Measurements from ENCODE around the gene PPP1R9A. TPM values are rescaled to one million over a fixed set of nuclear protein-coding genes. Genes with fewer than 3 reads are reported as not detected.

PPP1R9A gene
- total and polyA plus RNA-seq, 8 donors, result 18.7 to 28.6 (median 24.3) TPM

- H3K4me3 ChIP-seq, result no peak overlapping the region
- no peaks in the 10 kb centered on the region for H3K27me3 ChIP-seq
- no peaks in the 10 kb centered on the region for H3K4me1 ChIP-seq
- no peaks in the 10 kb centered on the region for H3K36me3 ChIP-seq
- DNase-seq (no peak), ATAC-seq (peak; percentile 62)
- TF ChIP-seq, protein P1, sequence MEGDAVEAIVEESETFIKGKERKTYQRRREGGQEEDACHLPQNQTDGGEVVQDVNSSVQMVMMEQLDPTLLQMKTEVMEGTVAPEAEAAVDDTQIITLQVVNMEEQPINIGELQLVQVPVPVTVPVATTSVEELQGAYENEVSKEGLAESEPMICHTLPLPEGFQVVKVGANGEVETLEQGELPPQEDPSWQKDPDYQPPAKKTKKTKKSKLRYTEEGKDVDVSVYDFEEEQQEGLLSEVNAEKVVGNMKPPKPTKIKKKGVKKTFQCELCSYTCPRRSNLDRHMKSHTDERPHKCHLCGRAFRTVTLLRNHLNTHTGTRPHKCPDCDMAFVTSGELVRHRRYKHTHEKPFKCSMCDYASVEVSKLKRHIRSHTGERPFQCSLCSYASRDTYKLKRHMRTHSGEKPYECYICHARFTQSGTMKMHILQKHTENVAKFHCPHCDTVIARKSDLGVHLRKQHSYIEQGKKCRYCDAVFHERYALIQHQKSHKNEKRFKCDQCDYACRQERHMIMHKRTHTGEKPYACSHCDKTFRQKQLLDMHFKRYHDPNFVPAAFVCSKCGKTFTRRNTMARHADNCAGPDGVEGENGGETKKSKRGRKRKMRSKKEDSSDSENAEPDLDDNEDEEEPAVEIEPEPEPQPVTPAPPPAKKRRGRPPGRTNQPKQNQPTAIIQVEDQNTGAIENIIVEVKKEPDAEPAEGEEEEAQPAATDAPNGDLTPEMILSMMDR (IDR thresholded peaks at IDR 0.05), result no peak
- intact Hi-C loops (cut with DNase I), result no loop called here
- no peaks in the 10 kb centered on the region for H3K9me3 ChIP-seq
- H3K27ac ChIP-seq, result no peak overlapping the region
Observed at GRCh38 chr7:95279417-95279816, 372.0 kb downstream of the PPP1R9A start.

DNA sequence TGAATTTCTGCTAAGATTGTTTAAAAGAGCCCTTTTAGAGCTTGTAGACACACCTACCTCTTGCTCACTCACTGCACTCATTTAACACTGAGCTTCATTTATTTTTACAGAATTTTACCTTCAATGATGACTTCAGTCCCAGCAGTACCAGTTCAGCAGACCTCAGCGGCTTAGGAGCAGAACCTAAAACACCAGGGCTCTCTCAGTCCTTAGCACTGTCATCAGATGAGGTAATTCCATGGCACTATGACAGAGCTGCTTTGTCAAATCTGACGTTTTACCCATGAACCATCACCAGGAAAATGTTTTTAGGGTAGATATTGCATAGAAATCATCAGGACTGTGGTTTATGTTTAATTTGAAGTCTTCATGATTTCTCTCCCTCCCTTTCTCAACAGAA lies 378.7 kb downstream of the PPP1R9A start:
- Histone ChIP-seq H3K27ac (no peak overlapping the region), H3K36me3 (no peaks in the 10 kb centered on the region), H3K9me3 (no peaks in the 10 kb centered on the region), H3K27me3 (no peaks in the 10 kb centered on the region), H3K4me1 (no peaks in the 10 kb centered on the region), H3K4me3 (no peak overlapping the region)
- intact Hi-C loops (cut with DNase I), result no loop called here
- DNase-seq (no peak), ATAC-seq (no peak)
- TF ChIP-seq, protein P1 (IDR thresholded peaks at IDR 0.05), result no peak

- Histone ChIP-seq H3K27me3 (no peaks in the 10 kb centered on the region), H3K9me3 (no peaks in the 10 kb centered on the region), H3K4me3 (no peak overlapping the region), H3K36me3 (no peaks in the 10 kb centered on the region), H3K4me1 (no peaks in the 10 kb centered on the region), H3K27ac (no peak overlapping the region)
- no peak for ATAC-seq
- intact Hi-C loops (cut with DNase I), result no loop called here
- DNase-seq, result no peak
- TF ChIP-seq, protein P1 (IDR thresholded peaks at IDR 0.05), result no peak
Observed at GRCh38 chr7:95290166-95290830, 382.9 kb downstream of the PPP1R9A start.

GRCh38 chr7:95295397-95295796 lies 388.0 kb downstream of the PPP1R9A start:
- no peak overlapping the region for H3K4me3 ChIP-seq
- DNase-seq, result no peak
- no peak for ATAC-seq
- intact Hi-C loops (cut with DNase I), result no loop called here
- H3K4me1 ChIP-seq, result no peaks in the 10 kb centered on the region
- TF ChIP-seq, protein P1 (IDR thresholded peaks at IDR 0.05), result no peak
- H3K27me3 ChIP-seq, result no peaks in the 10 kb centered on the region
- H3K36me3 ChIP-seq, result no peaks in the 10 kb centered on the region
- no peaks in the 10 kb centered on the region for H3K9me3 ChIP-seq
- no peak overlapping the region for H3K27ac ChIP-seq

- Histone ChIP-seq H3K36me3 (no peaks in the 10 kb centered on the region), H3K27me3 (no peaks in the 10 kb centered on the region), H3K27ac (no peak overlapping the region), H3K4me3 (no peak overlapping the region), H3K4me1 (no peaks in the 10 kb centered on the region), H3K9me3 (no peaks in the 10 kb centered on the region)
- TF ChIP-seq, protein P1 (IDR thresholded peaks at IDR 0.05), result no peak
- intact Hi-C loops (cut with DNase I), result no loop called here
- ATAC-seq (no peak), DNase-seq (no peak)
Observed at GRCh38 chr7:95296456-95296855, 389.1 kb downstream of the PPP1R9A start.
